BLaER1 (cell line): ENCODE data around the gene PGGHG.

Experiments used
- H3K27ac ChIP-seq: shearing (Covaris generic); formaldehyde crosslinking; 2 replicates; pipeline ENCODE4 v1.8.1; 2022
- H3K27me3 ChIP-seq: shearing (Covaris generic); formaldehyde crosslinking; 2 replicates; pipeline ENCODE4 v1.8.1; 2022
- H3K36me3 ChIP-seq: shearing (Covaris generic); formaldehyde crosslinking; 2 replicates; pipeline ENCODE4 v1.8.1; 2022
- H3K4me1 ChIP-seq: shearing (Covaris generic); formaldehyde crosslinking; 2 replicates; pipeline ENCODE4 v1.8.1; 2022
- H3K4me2 ChIP-seq: shearing (Covaris generic); formaldehyde crosslinking; 2 replicates; pipeline ENCODE4 v1.8.1; 2022
- H3K4me3 ChIP-seq: shearing (Covaris generic); formaldehyde crosslinking; 2 replicates; pipeline ENCODE4 v1.8.1; 2022
- H3K9ac ChIP-seq: shearing (Covaris generic); formaldehyde crosslinking; 2 replicates; pipeline ENCODE4 v1.8.1; 2022
- H3K9me3 ChIP-seq: shearing (Covaris generic); formaldehyde crosslinking; 2 replicates; pipeline ENCODE4 v1.8.1; 2022
- H4K20me1 ChIP-seq: shearing (Covaris generic); formaldehyde crosslinking; 2 replicates; pipeline ENCODE4 v1.8.1; 2022
- Cebpa-rat ChIP-seq: shearing (Covaris generic); IDR thresholded peaks from 2 replicates; pipeline ENCODE4 v1.8.1; 2022

The PGGHG gene

GRCh38 chr11:288478-289397 lies at the start of gene PGGHG:
Gene PGGHG (plus strand): TSS chr11:289126. CDS start chr11:289817, 691 bp downstream.
- Histone ChIP-seq H3K27me3 (peaks cover 51% of the 10 kb centered on the region), H3K9ac (peak within 1 kb of the TSS; percentile 81), H3K27ac (peak within 1 kb of the TSS; percentile 82), H3K9me3 (no peaks in the 10 kb centered on the region), H4K20me1 (peaks cover 19% of the 10 kb centered on the region), H3K36me3 (peaks cover 31% of the 10 kb centered on the region), H3K4me1 (peaks cover 49% of the 10 kb centered on the region), H3K4me3 (peak within 1 kb of the TSS; percentile 78), H3K4me2 (peak within 1 kb of the TSS; percentile 100)
- TF ChIP-seq Cebpa-rat = no peak

GRCh38 chr11:240315-240714 lies 48.6 kb upstream of the PGGHG start:
- TF ChIP-seq Cebpa-rat = no peak
- Histone ChIP-seq H3K4me2 (no peak overlapping the region), H3K9ac (no peak overlapping the region), H3K4me1 (peaks cover 22% of the 10 kb centered on the region), H3K27ac (no peak overlapping the region), H3K9me3 (no peaks in the 10 kb centered on the region), H3K27me3 (no peaks in the 10 kb centered on the region), H3K36me3 (peaks cover 65% of the 10 kb centered on the region), H4K20me1 (peaks cover 58% of the 10 kb centered on the region), H3K4me3 (no peak overlapping the region)

- no peaks in the 10 kb centered on the region for H3K9me3 ChIP-seq
- peaks cover 78% of the 10 kb centered on the region for H3K36me3 ChIP-seq
- no peak overlapping the region for H3K4me3 ChIP-seq
- no peaks in the 10 kb centered on the region for H3K27me3 ChIP-seq
- no peak overlapping the region for H3K9ac ChIP-seq
- peaks cover 16% of the 10 kb centered on the region for H3K4me1 ChIP-seq
- H3K4me2 ChIP-seq = no peak overlapping the region
- H3K27ac ChIP-seq = no peak overlapping the region
- TF ChIP-seq Cebpa-rat = no peak
- H4K20me1 ChIP-seq = peaks cover 58% of the 10 kb centered on the region
Measured at GRCh38 chr11:241634-242033, 47.3 kb upstream of the PGGHG start.

- TF ChIP-seq Cebpa-rat = no peak
- no peak overlapping the region for H3K4me2 ChIP-seq
- no peaks in the 10 kb centered on the region for H3K9me3 ChIP-seq
- H3K27me3 ChIP-seq = no peaks in the 10 kb centered on the region
- H3K27ac ChIP-seq = no peak overlapping the region
- H3K4me1 ChIP-seq = no peaks in the 10 kb centered on the region
- peaks cover 99% of the 10 kb centered on the region for H3K36me3 ChIP-seq
- H4K20me1 ChIP-seq = peaks cover 33% of the 10 kb centered on the region
- H3K9ac ChIP-seq = no peak overlapping the region
- H3K4me3 ChIP-seq = no peak overlapping the region
Measured at GRCh38 chr11:244376-244775, 44.5 kb upstream of the PGGHG start.

- Histone ChIP-seq H3K9ac (0 out of 2 replicates have a peak overlapping the region, but pooled peaks have one; percentile 18), H3K27ac (no peak overlapping the region), H4K20me1 (no peaks in the 10 kb centered on the region; the same call in 1 of the 2 replicates), H3K36me3 (peaks cover 99% of the 10 kb centered on the region), H3K4me1 (no peaks in the 10 kb centered on the region), H3K4me3 (no peak overlapping the region), H3K27me3 (no peaks in the 10 kb centered on the region), H3K4me2 (no peak overlapping the region), H3K9me3 (no peaks in the 10 kb centered on the region)
- no peak for TF ChIP-seq Cebpa-rat
Measured at GRCh38 chr11:249062-249461, 39.9 kb upstream of the PGGHG start.

- Histone ChIP-seq H3K4me1 (no peaks in the 10 kb centered on the region), H4K20me1 (no peaks in the 10 kb centered on the region; the same call in 1 of the 2 replicates), H3K4me2 (no peak overlapping the region), H3K27ac (no peak overlapping the region), H3K4me3 (no peak overlapping the region), H3K9me3 (no peaks in the 10 kb centered on the region), H3K27me3 (no peaks in the 10 kb centered on the region), H3K36me3 (peaks cover 87% of the 10 kb centered on the region), H3K9ac (peak overlapping the region; percentile 53; the same call in 1 of the 2 replicates)
- no peak for TF ChIP-seq Cebpa-rat
Measured at GRCh38 chr11:250274-250673, 38.7 kb upstream of the PGGHG start.

- no peaks in the 10 kb centered on the region; the same call in 1 of the 2 replicates for H4K20me1 ChIP-seq
- no peak overlapping the region for H3K4me3 ChIP-seq
- H3K9ac ChIP-seq = 0 out of 2 replicates have a peak overlapping the region, but pooled peaks have one; percentile 53
- H3K4me1 ChIP-seq = no peaks in the 10 kb centered on the region
- no peaks in the 10 kb centered on the region for H3K27me3 ChIP-seq
- H3K4me2 ChIP-seq = no peak overlapping the region
- peaks cover 82% of the 10 kb centered on the region for H3K36me3 ChIP-seq
- no peaks in the 10 kb centered on the region for H3K9me3 ChIP-seq
- no peak overlapping the region for H3K27ac ChIP-seq
- TF ChIP-seq Cebpa-rat = no peak
Measured at GRCh38 chr11:250740-251299, 38.1 kb upstream of the PGGHG start.

- H3K9me3 ChIP-seq = no peaks in the 10 kb centered on the region
- H3K4me2 ChIP-seq = no peak overlapping the region
- H3K4me3 ChIP-seq = no peak overlapping the region
- H3K9ac ChIP-seq = no peak overlapping the region
- no peak overlapping the region for H3K27ac ChIP-seq
- no peaks in the 10 kb centered on the region for H3K27me3 ChIP-seq
- H3K4me1 ChIP-seq = no peaks in the 10 kb centered on the region
- no peaks in the 10 kb centered on the region; the same call in 1 of the 2 replicates for H4K20me1 ChIP-seq
- peaks cover 74% of the 10 kb centered on the region for H3K36me3 ChIP-seq
- TF ChIP-seq Cebpa-rat = no peak
Measured at GRCh38 chr11:251550-251949, 37.4 kb upstream of the PGGHG start.

GRCh38 chr11:252666-253065 lies 36.3 kb upstream of the PGGHG start:
- peaks cover 63% of the 10 kb centered on the region for H3K36me3 ChIP-seq
- H3K9me3 ChIP-seq = no peaks in the 10 kb centered on the region

More at GRCh38 chr11:252666-253065, 36.3 kb upstream of the PGGHG start:
- Histone ChIP-seq H3K4me2 (no peak overlapping the region), H3K27ac (no peak overlapping the region), H3K9ac (no peak overlapping the region), H3K4me3 (no peak overlapping the region), H3K27me3 (no peaks in the 10 kb centered on the region), H4K20me1 (no peaks in the 10 kb centered on the region; the same call in 1 of the 2 replicates), H3K4me1 (0 out of 2 replicates have a peak, but pooled peaks cover 6% of the 10 kb centered on the region)
- TF ChIP-seq Cebpa-rat = no peak
